Esophagus squamous epithelium (tissue), 5 donors: ENCODE results near the gene RNF149. TPM values are rescaled to one million over a fixed set of nuclear protein-coding genes. Genes with fewer than 3 reads are reported as not detected.

Experiments used
- DNase-seq: peaks from one replicate; lab custom pipeline; 2025; lab: John Stamatoyannopoulos, UW
- H3K27ac ChIP-seq, 4 donors: fragments of 200-600 bp; sonication (generic); one replicate each; pipeline ENCODE4 v1.5.1; 2016 to 2019; ENCODE audit warnings: mild to moderate bottlenecking in 1 of 4
- H3K27me3 ChIP-seq, 4 donors: fragments of 200-600 bp; sonication (generic); 1 replicate in 3 of 4; 2 replicates in 1 of 4; pipeline versions ENCODE4 v1.5.1 to v1.6.0; 2017 to 2021; ENCODE audit warnings: antibody characterized with exemption in 1 of 4
- H3K36me3 ChIP-seq, 3 donors: fragments of 200-600 bp; sonication (generic); one replicate each; pipeline ENCODE4 v1.5.1; 2016 to 2019
- H3K4me1 ChIP-seq, 3 donors: fragments of 200-600 bp; sonication (generic); one replicate each; pipeline ENCODE4 v1.5.1; 2017 to 2019
- H3K4me3 ChIP-seq, 4 donors: fragments of 200-600 bp; sonication (generic); 1 replicate in 3 of 4; 2 replicates in 1 of 4; pipeline ENCODE4 v1.5.1; 2016 to 2019; ENCODE audit warnings: mild to moderate bottlenecking in 2 of 4, moderate library complexity in 1 of 4
- H3K9me3 ChIP-seq, 3 donors: fragments of 200-600 bp; sonication (generic); one replicate each; pipeline ENCODE4 v1.5.1; 2016 to 2019
- POLR2A ChIP-seq, 4 donors: fragments of 450-650 bp; IDR thresholded peaks; one replicate each; pipeline ENCODE4 v1.6.1; 2017; ENCODE audit warnings: antibody characterized with exemption in 4 of 4, mild to moderate bottlenecking in 4 of 4, moderate library complexity in 3 of 4
- WGBS, 2 donors: methylation state at CpG; one replicate each; pipeline ENCODE4 v1.1.5; 2018; 5-methylcytosine and 5-hydroxymethylcytosine counted together
- intact Hi-C: fragments of 100-400 bp; cut with DNase I; formaldehyde crosslinking; loops from one replicate; pipeline ENCODE4 v1.15.0; 2022
- total RNA-seq, 4 donors: library from RNA; depleted of rRNA; stranded (reverse); fragments of >200 nt; gene quantifications; one replicate each; pipeline ENCODE4 v1.1.0, GENCODE V29; 2016
- TF ChIP-seq, protein P1 (sequence below), 6 experiments: fragments of 450-650 bp in 4 of 6; fragments of 200-600 bp in 2 of 6; sonication (generic) in 2 of 6; IDR thresholded peaks; one replicate each; pipeline ENCODE4 v1.5.1; 2016 to 2019; ENCODE audit warnings: antibody characterized with exemption in 6 of 6, mild to moderate bottlenecking in 4 of 6, moderate library complexity in 4 of 6
- donor health status: DM: yes; HTN: yes; CAD: no.

Gene RNF149
- total RNA-seq, 4 donors from 2014 or later: 80.3 to 117 (median 110) TPM

- no peak overlapping the region for H3K4me3 ChIP-seq
- no peak for DNase-seq
- no peak for TF ChIP-seq POLR2A (IDR thresholded peaks at IDR 0.05)
- TF ChIP-seq, protein P1, sequence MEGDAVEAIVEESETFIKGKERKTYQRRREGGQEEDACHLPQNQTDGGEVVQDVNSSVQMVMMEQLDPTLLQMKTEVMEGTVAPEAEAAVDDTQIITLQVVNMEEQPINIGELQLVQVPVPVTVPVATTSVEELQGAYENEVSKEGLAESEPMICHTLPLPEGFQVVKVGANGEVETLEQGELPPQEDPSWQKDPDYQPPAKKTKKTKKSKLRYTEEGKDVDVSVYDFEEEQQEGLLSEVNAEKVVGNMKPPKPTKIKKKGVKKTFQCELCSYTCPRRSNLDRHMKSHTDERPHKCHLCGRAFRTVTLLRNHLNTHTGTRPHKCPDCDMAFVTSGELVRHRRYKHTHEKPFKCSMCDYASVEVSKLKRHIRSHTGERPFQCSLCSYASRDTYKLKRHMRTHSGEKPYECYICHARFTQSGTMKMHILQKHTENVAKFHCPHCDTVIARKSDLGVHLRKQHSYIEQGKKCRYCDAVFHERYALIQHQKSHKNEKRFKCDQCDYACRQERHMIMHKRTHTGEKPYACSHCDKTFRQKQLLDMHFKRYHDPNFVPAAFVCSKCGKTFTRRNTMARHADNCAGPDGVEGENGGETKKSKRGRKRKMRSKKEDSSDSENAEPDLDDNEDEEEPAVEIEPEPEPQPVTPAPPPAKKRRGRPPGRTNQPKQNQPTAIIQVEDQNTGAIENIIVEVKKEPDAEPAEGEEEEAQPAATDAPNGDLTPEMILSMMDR (IDR thresholded peaks at IDR 0.05): no peak
- H3K9me3 ChIP-seq: no peaks in the 10 kb centered on the region
- H3K4me1 ChIP-seq: no peaks in the 10 kb centered on the region
- 70 to 77% methylated on average over 1 of the region's 1 CpG for WGBS, 2 donors
- no peaks in the 10 kb centered on the region for H3K27me3 ChIP-seq
- no peak overlapping the region for H3K27ac ChIP-seq
- no peaks in the 10 kb centered on the region for H3K36me3 ChIP-seq
- intact Hi-C loops: no loop called here
Measured at GRCh38 chr2:101348883-101349282, 40.4 kb upstream of the RNF149 start.

GRCh38 chr2:101346909-101347308 is 38.4 kb upstream of the RNF149 start:
- Histone ChIP-seq H3K9me3 (no peaks in the 10 kb centered on the region), H3K4me3 (no peak overlapping the region), H3K27ac (no peak overlapping the region), H3K36me3 (no peaks in the 10 kb centered on the region), H3K27me3 (no peaks in the 10 kb centered on the region), H3K4me1 (peaks cover 0 to 7% (median 0%) of the 10 kb centered on the region in 3 donors)
- intact Hi-C loops: no loop called here
- WGBS, 2 donors: 93 to 96% methylated on average over 3 of the region's 3 CpGs
- TF ChIP-seq, protein P1 (IDR thresholded peaks at IDR 0.05): no peak
- DNase-seq: no peak

- no peaks in the 10 kb centered on the region for H3K27me3 ChIP-seq
- intact Hi-C loops: no loop called here
- H3K4me3 ChIP-seq: no peak overlapping the region
- H3K36me3 ChIP-seq: no peaks in the 10 kb centered on the region
- peaks cover 0 to 22% (median 6%) of the 10 kb centered on the region in 3 donors for H3K4me1 ChIP-seq
- TF ChIP-seq POLR2A (IDR thresholded peaks at IDR 0.05): no peak
- TF ChIP-seq, protein P1 (IDR thresholded peaks at IDR 0.05): no peak
- no peak overlapping the region for H3K27ac ChIP-seq
- DNase-seq: no peak
- H3K9me3 ChIP-seq: no peaks in the 10 kb centered on the region
- WGBS, 2 donors: 68 to 73% methylated on average over 4 to 5 of the region's 5 CpGs
Measured at GRCh38 chr2:101344137-101344536, 35.6 kb upstream of the RNF149 start.

DNA sequence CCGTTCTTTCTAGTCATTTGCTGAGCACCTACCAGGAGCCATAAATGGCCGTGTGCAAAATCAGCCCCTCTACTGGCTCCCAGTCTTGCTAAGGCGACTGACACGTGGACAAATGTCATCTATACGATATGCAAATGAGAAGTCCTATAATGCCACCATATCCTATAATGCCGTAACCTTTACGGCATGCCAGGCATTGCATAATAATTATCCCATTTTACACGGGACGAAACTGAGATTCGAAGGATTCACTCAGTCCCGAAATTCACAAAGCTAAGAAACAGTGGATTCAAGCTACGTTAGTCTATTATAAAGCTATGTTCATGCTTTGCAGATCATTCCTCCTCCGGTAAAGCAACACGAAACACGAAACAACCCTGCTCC is 34.1 kb upstream of the RNF149 start:
- no peaks in the 10 kb centered on the region for H3K27me3 ChIP-seq
- no peak for TF ChIP-seq POLR2A (IDR thresholded peaks at IDR 0.05)
- TF ChIP-seq, protein P1 (IDR thresholded peaks at IDR 0.05): no peak
- H3K4me3 ChIP-seq: no peak overlapping the region
- H3K27ac ChIP-seq: no peak overlapping the region
- H3K4me1 ChIP-seq: peaks cover 0 to 22% (median 6%) of the 10 kb centered on the region in 3 donors
- 83 to 84% methylated on average over 15 of the region's 15 CpGs for WGBS, 2 donors
- intact Hi-C loops: no loop called here
- H3K36me3 ChIP-seq: no peaks in the 10 kb centered on the region
- no peak for DNase-seq
- no peaks in the 10 kb centered on the region for H3K9me3 ChIP-seq

- H3K27ac ChIP-seq: no peak overlapping the region
- H3K4me3 ChIP-seq: no peak overlapping the region
- no peak for TF ChIP-seq POLR2A (IDR thresholded peaks at IDR 0.05)
- TF ChIP-seq, protein P1 (IDR thresholded peaks at IDR 0.05): peak; percentile 76 to 87 (median 80)
- WGBS, 2 donors: 47 to 53% methylated on average over 18 to 19 of the region's 21 CpGs
- H3K27me3 ChIP-seq: no peaks in the 10 kb centered on the region
- intact Hi-C loops: no loop called here
- peaks cover 0 to 22% (median 6%) of the 10 kb centered on the region in 3 donors for H3K4me1 ChIP-seq
- no peak for DNase-seq
- H3K36me3 ChIP-seq: no peaks in the 10 kb centered on the region
- H3K9me3 ChIP-seq: no peaks in the 10 kb centered on the region
Measured at GRCh38 chr2:101341901-101342624, 33.6 kb upstream of the RNF149 start.
